Measurements from ENCODE around the gene NPY.

DNA sequence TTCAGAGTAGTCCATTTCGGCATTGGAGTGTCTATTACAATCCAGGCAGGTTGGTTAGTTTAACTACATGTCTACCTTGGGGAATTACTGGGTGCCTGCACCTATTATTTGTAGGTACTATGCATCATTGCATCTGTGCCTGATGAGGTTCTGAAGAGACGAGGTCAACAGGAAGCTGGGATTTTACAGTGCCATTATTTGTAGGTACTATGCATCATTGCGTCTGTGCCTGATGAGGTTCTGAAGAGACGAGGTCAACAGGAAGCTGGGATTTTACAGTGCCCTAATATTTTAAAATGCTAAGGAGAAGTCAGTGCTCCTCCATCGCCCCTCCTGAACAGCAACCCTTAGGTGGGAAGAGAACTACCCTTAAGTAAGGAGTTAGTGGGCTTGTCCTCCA is 41.7 kb downstream of the NPY start:
- TF ChIP-seq, protein P1, sequence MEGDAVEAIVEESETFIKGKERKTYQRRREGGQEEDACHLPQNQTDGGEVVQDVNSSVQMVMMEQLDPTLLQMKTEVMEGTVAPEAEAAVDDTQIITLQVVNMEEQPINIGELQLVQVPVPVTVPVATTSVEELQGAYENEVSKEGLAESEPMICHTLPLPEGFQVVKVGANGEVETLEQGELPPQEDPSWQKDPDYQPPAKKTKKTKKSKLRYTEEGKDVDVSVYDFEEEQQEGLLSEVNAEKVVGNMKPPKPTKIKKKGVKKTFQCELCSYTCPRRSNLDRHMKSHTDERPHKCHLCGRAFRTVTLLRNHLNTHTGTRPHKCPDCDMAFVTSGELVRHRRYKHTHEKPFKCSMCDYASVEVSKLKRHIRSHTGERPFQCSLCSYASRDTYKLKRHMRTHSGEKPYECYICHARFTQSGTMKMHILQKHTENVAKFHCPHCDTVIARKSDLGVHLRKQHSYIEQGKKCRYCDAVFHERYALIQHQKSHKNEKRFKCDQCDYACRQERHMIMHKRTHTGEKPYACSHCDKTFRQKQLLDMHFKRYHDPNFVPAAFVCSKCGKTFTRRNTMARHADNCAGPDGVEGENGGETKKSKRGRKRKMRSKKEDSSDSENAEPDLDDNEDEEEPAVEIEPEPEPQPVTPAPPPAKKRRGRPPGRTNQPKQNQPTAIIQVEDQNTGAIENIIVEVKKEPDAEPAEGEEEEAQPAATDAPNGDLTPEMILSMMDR (IDR thresholded peaks at IDR 0.05) = no peak
- TF ChIP-seq, protein P2, sequence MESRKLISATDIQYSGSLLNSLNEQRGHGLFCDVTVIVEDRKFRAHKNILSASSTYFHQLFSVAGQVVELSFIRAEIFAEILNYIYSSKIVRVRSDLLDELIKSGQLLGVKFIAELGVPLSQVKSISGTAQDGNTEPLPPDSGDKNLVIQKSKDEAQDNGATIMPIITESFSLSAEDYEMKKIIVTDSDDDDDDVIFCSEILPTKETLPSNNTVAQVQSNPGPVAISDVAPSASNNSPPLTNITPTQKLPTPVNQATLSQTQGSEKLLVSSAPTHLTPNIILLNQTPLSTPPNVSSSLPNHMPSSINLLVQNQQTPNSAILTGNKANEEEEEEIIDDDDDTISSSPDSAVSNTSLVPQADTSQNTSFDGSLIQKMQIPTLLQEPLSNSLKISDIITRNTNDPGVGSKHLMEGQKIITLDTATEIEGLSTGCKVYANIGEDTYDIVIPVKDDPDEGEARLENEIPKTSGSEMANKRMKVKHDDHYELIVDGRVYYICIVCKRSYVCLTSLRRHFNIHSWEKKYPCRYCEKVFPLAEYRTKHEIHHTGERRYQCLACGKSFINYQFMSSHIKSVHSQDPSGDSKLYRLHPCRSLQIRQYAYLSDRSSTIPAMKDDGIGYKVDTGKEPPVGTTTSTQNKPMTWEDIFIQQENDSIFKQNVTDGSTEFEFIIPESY (IDR thresholded peaks at IDR 0.05; ENCODE audit: borderline replicate concordance, low read depth) = no peak
- no peak for TF ChIP-seq MEF2A (IDR thresholded peaks at IDR 0.05; ENCODE audit: borderline replicate concordance, low read depth)
- no peak for TF ChIP-seq EZH2phosphoT487 (IDR thresholded peaks at IDR 0.05; ENCODE audit: borderline replicate concordance, low read depth)
- TF ChIP-seq, protein P3, sequence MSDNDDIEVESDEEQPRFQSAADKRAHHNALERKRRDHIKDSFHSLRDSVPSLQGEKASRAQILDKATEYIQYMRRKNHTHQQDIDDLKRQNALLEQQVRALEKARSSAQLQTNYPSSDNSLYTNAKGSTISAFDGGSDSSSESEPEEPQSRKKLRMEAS (IDR thresholded peaks at IDR 0.05; ENCODE audit: low read depth) = no peak
- no peak for TF ChIP-seq NRF1 (IDR thresholded peaks at IDR 0.05; ENCODE audit: low read depth, low read length)
- TF ChIP-seq POLR2AphosphoS5 (IDR thresholded peaks at IDR 0.05; ENCODE audit: low read depth, low read length) = no peak
- TF ChIP-seq, protein P4, sequence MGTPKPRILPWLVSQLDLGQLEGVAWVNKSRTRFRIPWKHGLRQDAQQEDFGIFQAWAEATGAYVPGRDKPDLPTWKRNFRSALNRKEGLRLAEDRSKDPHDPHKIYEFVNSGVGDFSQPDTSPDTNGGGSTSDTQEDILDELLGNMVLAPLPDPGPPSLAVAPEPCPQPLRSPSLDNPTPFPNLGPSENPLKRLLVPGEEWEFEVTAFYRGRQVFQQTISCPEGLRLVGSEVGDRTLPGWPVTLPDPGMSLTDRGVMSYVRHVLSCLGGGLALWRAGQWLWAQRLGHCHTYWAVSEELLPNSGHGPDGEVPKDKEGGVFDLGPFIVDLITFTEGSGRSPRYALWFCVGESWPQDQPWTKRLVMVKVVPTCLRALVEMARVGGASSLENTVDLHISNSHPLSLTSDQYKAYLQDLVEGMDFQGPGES (IDR thresholded peaks at IDR 0.05; ENCODE audit: low read depth, low read length) = no peak
- TF ChIP-seq TCF12 (IDR thresholded peaks at IDR 0.05) = no peak
- no peak for TF ChIP-seq EP300 (IDR thresholded peaks at IDR 0.05; ENCODE audit: borderline replicate concordance in 1 of 2, low read depth in 1 of 2, low read length in 1 of 2)
- TF ChIP-seq TEAD4 (IDR thresholded peaks at IDR 0.05; ENCODE audit: borderline replicate concordance, insufficient read depth) = no peak
- TF ChIP-seq, protein P5, sequence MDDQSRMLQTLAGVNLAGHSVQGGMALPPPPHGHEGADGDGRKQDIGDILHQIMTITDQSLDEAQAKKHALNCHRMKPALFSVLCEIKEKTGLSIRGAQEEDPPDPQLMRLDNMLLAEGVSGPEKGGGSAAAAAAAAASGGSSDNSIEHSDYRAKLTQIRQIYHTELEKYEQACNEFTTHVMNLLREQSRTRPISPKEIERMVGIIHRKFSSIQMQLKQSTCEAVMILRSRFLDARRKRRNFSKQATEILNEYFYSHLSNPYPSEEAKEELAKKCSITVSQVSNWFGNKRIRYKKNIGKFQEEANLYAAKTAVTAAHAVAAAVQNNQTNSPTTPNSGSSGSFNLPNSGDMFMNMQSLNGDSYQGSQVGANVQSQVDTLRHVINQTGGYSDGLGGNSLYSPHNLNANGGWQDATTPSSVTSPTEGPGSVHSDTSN (IDR thresholded peaks at IDR 0.05) = no peak
- TF ChIP-seq SMC3 (IDR thresholded peaks at IDR 0.05; ENCODE audit: low read depth, low read length) = no peak
- TF ChIP-seq NFIC (IDR thresholded peaks at IDR 0.05; ENCODE audit: borderline replicate concordance) = no peak
